NB4 (cell line): Measurements from ENCODE around the gene SMNDC1.

Experiments used
- DNase-seq: peaks from one replicate; pipeline ENCODE4 v3.0.0; 2010; ENCODE audit warnings: low read depth
- H3K4me3 ChIP-seq: one replicate; pipeline ENCODE4 v1.5.1; 2011; ENCODE audit warnings: mild to moderate bottlenecking, low read depth, low read length, moderate library complexity
- MYC ChIP-seq: IDR thresholded peaks from 2 replicates; pipeline ENCODE4 v1.6.1; 2011; ENCODE audit warnings: low read depth, low read length
- POLR2A ChIP-seq: IDR thresholded peaks from 2 replicates; pipeline ENCODE4 v1.6.1; 2011; ENCODE audit warnings: mild to moderate bottlenecking; ENCODE audit not compliant: insufficient read length; ENCODE audit errors: extremely low read depth
- TF ChIP-seq, protein P1 (sequence below): IDR thresholded peaks from 2 replicates; pipeline ENCODE4 v1.6.1; 2011; ENCODE audit warnings: low read depth, low read length
- TF ChIP-seq, protein P2 (sequence below): IDR thresholded peaks from one replicate; pipeline ENCODE4 v1.5.1; 2012; ENCODE audit warnings: low read depth, low read length

The SMNDC1 gene

DNA sequence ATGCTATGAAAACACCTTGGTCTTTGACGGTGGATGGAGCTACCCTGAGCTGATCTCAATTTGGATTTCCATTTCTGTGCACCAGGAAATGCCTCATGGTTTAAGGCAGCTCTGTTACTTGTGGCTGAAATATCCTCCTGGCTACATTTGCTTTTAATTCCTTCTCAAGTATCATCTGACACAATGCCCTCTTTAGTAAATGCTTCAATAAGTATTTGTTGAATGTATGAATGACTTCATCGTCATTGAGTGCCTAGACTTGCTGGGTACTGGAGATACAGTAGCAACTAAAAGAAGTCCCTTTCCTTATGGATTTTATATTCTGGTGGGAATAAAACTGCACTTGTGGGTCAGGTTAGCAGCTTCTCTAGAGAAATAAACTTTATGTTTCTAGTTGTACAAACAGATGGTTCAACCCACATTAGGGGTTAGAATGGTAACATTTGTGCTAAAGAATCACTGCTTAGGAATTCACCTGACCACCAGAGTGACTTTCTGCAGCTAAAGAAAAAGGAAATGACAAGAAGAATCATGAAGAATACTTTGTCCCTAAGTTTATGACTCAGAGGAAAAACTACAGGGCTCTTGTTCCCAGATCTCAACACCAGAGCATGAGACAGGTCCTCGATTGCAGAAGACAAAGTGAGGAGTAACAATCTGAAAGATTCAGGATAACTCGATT, 21.8 kb upstream of the SMNDC1 start:
- DNase-seq: no peak
- no peak for TF ChIP-seq POLR2A
- TF ChIP-seq, protein P1, sequence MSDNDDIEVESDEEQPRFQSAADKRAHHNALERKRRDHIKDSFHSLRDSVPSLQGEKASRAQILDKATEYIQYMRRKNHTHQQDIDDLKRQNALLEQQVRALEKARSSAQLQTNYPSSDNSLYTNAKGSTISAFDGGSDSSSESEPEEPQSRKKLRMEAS: no peak
- TF ChIP-seq MYC: no peak
- H3K4me3 ChIP-seq: no peak overlapping the region

DNA sequence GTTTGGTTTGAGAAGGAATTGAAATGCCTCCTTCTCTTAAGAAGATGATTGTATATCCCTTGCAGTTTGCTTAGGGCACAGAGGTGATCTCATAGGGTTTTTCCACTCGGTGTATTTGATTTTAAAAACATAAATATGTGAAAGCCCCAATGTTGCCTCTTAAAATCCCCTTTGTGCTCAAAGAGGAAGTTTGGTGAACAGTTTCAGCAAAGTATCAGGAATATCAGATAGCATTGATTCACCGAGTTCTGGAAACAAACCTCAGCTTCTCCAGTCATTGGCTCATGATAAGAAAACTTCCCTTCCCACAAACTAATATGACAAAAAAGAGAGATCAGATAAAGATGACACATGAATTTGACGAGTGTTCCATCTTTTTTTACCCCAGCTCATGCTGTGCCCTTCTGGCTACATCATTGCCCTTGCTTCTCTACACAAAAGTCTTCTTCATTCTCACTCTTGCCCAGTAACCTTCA, 20.1 kb upstream of the SMNDC1 start:
- H3K4me3 ChIP-seq: no peak overlapping the region
- TF ChIP-seq, protein P1: no peak
- no peak for TF ChIP-seq MYC
- TF ChIP-seq POLR2A: no peak
- TF ChIP-seq, protein P2, sequence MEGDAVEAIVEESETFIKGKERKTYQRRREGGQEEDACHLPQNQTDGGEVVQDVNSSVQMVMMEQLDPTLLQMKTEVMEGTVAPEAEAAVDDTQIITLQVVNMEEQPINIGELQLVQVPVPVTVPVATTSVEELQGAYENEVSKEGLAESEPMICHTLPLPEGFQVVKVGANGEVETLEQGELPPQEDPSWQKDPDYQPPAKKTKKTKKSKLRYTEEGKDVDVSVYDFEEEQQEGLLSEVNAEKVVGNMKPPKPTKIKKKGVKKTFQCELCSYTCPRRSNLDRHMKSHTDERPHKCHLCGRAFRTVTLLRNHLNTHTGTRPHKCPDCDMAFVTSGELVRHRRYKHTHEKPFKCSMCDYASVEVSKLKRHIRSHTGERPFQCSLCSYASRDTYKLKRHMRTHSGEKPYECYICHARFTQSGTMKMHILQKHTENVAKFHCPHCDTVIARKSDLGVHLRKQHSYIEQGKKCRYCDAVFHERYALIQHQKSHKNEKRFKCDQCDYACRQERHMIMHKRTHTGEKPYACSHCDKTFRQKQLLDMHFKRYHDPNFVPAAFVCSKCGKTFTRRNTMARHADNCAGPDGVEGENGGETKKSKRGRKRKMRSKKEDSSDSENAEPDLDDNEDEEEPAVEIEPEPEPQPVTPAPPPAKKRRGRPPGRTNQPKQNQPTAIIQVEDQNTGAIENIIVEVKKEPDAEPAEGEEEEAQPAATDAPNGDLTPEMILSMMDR: no peak
- no peak for DNase-seq

DNA sequence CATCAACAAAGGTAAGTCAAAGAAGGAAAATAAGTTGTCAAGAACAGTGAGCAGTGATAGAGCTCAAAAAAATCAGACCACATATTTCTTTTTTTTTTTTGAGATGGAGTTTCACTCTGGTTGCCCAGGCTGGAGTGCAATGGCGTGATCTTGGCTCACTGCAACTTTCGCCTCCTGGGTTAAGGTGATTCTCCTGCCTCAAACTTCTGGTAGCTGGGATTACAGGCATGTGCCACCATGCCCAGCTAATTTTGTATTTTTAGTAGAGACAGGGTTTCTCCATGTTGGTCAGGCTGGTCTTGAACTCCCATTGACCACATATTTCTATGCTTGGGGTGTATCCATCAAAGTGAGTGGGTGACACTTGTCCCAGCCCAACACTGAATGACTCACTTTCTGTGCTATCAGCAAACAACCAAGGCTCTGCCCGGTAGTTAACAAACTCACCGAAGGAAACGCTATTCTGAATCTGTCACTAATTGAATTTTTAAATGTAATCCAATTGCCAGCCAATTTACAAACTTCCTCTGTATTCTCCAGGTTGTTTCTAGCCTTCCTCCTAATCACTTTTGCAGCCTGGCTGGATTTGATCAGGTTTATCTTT, 19.6 kb upstream of the SMNDC1 start:
- no peak overlapping the region for H3K4me3 ChIP-seq
- TF ChIP-seq, protein P2: no peak
- no peak for TF ChIP-seq MYC
- no peak for DNase-seq

DNA sequence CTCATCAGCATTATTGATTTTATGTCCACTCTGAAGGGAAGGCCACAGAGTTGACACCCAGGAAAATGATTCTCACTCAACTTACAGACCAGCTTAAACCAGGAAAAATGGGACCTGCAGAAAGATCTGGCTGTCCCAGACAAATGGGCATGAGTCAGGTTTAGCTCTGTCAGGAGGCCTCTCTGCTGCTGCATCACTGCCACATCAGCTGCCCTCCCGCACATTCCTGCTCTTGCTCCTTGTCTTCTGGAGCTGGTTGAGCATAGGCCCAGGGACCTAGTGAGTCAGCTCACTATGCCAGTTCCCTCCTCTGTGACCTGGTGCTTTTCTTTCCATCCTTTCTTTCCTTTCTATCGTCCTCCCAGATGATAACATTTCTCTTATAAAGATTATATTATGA, 18.8 kb upstream of the SMNDC1 start:
- DNase-seq: no peak
- H3K4me3 ChIP-seq: no peak overlapping the region
- TF ChIP-seq, protein P2: no peak
- TF ChIP-seq MYC: no peak
- no peak for TF ChIP-seq POLR2A
- TF ChIP-seq, protein P1: no peak

DNA sequence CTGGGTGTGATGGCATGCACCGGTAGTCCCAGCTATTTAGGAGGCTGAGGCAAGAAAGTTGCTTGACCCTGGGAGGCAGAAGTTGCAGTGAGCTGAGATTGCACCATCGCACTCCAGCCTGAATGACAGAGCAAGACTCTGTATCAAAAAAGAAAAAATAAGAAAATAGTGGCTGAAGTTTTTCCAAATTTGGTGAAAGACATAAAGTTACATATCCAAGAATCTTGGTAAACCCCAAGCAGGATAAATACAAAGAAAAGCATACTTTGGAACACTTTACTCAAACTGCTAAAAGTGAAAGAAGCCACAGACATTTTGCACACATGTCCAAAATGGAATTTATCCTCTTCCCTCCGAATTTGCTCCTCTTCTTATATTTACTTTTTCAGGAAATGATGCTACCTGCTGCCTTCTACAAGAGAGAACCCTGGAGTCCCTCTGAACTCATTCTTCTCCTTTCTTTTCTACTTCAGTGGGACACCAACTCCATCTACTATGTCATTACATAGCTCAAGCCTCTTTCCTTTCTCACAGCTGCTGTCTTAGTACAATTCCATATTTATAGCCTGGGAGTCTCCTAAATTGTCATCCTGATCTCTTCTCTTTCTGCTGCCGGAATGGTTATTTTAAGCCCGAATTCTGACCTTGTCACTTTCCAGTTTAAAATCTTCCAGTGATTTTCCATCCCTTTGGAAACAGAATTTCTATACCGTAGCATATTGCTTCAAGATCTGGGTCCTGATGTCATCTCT, 17.3 kb upstream of the SMNDC1 start:
- H3K4me3 ChIP-seq: no peak overlapping the region
- DNase-seq: no peak
- TF ChIP-seq MYC (no peak), POLR2A (no peak)
- TF ChIP-seq, protein P1: no peak
- TF ChIP-seq, protein P2: no peak
